Ammon's horn (tissue), 1 donor: ENCODE data around the gene KIAA1671.

Source experiments
- DNase-seq: peaks from one replicate; pipeline ENCODE4 v3.0.0-alpha.2; 2016; ENCODE audit warnings: low spot score

KIAA1671 gene

GRCh38 chr22:24952837-24953383 is 394 bp downstream of the KIAA1671 start:
- DNase-seq = peak; percentile 33

GRCh38 chr22:24953384-24954113 is 1.0 kb downstream of the KIAA1671 start:
- DNase-seq = no peak

- peak; percentile 27 for DNase-seq
Measured at GRCh38 chr22:24954114-24954463, 1.6 kb downstream of the KIAA1671 start.

GRCh38 chr22:24954856-24955255 is 2.3 kb downstream of the KIAA1671 start:
- no peak for DNase-seq

GRCh38 chr22:24957043-24957442 is 4.5 kb downstream of the KIAA1671 start:
- no peak for DNase-seq

DNA sequence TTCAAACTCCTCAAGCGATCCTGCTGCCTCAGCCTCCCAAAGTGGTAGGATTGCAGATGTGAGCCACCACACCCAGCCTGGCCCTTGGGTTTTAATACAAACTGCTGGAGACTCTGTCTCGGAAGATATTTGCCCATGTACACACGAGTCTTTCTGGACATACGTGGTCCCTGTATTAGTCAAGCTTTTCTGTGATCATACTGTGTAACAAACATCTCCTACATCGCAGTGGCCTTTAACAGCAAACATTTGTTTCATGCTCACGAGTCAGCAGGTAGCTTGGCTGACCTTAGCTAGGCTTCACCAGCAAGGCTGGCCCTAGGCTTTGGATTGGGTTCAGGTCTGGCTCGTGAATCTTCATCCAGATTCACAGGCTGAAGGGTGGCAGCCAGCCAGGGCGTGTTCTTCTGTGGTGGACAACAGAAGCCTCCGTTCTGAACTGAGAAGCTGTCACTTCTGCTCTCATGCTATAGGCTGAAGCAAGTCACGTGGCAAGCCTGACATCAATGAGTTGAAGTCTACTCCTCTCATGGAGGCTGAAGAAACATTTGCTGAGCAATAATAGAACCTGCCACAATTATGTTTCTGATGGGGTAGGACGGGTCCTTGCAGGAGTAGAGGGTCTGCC is 8.8 kb downstream of the KIAA1671 start:
- DNase-seq = no peak

DNA sequence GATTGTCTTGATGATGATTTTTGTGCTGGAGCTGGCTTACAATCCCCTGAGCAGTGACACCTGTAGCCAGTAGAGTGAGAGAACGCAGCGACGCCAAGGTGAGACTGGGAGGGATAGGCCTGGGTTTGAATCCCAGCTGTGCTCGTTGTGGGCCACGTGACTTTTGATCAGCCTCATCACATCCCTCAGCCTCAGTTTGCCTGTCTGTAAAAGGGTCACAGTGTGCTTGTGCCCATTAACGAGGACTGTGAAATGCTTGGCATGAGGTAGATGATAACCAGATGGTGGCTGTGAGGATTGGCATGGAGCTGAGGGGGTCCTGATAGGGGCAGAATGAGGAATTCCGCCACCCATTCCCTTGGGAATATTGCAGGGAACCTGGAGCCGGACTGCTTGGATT is 9.6 kb downstream of the KIAA1671 start:
- no peak for DNase-seq

- DNase-seq = no peak
Measured at GRCh38 chr22:24962835-24963234, 10.3 kb downstream of the KIAA1671 start.

DNA sequence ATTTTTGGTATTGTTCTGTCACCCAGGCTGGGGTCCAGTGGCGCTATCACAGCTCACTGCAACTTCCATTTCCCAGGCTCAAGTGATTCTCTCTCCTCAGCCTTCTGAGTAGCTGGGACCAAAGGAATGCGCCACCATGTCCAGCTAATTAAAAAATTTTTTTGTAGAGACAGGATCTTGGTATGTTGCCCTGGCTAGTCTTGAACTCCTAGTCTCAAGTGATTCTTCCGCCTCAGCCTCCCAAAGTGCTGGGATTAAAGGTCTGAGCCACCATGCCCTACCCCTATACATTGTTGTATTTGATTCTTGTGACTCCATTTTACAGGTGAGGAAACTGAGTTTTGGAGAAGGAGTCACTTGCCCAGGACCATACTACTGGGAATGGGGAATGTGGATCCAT is 11.9 kb downstream of the KIAA1671 start:
- no peak for DNase-seq

GRCh38 chr22:24965822-24966626 is 13.5 kb downstream of the KIAA1671 start:
- no peak for DNase-seq

GRCh38 chr22:24968066-24968561 is 15.6 kb downstream of the KIAA1671 start:
- no peak for DNase-seq

DNA sequence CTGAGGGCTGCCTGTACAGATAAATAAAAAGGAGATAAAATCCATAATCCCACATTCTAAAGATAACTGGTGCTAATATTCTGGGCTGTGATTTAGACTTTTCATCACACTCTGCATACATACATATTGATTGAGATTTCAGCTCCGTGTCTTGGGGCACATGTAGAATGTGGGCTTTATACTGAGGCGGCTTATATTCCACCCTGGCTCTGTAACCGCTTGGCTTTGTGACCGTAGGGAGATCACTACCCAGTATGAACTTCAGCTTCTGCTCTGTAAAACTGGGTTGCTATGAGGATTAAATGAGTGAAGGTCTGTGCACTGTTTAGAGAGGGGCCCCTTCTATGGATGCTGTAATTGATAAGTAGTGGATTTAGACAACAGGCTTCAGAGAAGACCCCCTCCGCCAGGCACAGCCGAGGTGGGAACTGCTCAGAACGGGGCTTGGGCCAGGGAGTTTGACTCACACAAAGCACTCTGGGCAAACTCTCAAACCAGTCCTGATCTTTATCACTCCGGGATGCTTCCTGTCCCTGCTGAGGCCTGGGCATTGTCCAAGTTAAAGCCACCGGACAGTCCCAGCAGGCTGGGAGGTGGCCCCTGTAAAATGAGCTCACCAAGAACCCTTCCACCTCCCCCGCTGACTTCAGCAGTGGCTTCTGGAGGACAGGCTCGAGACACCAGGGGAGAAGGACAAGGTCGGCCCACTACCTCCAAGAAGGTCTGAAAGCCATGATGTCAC is 17.2 kb downstream of the KIAA1671 start:
- DNase-seq = no peak

DNA sequence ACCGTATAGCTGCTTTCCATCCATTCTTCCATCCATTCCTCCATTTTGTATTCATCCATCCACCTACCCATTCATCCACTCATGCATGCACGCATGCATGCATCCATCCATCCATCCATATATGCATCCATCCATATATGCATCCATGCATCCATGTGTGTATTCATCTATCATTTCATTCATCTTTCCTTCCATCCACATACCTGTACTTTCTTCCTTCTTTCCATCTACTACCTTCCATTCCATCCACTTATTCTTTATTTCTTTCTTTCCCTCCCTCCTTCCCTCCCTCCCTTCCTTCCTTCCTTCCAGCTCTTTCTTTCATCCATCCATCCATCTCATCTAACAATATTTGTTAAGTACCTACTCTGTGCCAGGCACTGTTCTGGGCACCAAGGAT is 19.9 kb downstream of the KIAA1671 start:
- DNase-seq = no peak

DNA sequence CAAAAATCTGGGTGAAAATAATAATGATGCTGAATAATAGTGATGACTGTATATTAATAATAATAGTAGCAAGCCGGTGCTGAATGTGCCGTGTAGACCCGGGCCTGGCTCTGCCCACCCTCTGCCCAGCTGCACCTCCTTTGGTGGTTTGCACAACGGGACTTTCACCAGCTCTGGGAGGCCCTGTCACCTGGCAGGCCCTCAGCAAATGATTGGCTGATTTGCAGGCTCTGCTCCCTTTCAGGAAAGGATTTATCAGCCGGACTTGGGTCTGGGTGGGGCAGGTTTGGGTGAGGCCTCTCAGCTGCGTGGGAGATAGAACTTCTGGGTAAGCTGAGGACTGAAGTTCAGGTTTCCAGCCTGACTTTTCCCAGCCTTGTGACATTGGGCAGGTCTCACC is 21.4 kb downstream of the KIAA1671 start:
- DNase-seq = no peak

GRCh38 chr22:24975125-24975640 is 22.7 kb downstream of the KIAA1671 start:
- no peak for DNase-seq

GRCh38 chr22:24975813-24976341 is 23.4 kb downstream of the KIAA1671 start:
- DNase-seq = peak; percentile 55

DNA sequence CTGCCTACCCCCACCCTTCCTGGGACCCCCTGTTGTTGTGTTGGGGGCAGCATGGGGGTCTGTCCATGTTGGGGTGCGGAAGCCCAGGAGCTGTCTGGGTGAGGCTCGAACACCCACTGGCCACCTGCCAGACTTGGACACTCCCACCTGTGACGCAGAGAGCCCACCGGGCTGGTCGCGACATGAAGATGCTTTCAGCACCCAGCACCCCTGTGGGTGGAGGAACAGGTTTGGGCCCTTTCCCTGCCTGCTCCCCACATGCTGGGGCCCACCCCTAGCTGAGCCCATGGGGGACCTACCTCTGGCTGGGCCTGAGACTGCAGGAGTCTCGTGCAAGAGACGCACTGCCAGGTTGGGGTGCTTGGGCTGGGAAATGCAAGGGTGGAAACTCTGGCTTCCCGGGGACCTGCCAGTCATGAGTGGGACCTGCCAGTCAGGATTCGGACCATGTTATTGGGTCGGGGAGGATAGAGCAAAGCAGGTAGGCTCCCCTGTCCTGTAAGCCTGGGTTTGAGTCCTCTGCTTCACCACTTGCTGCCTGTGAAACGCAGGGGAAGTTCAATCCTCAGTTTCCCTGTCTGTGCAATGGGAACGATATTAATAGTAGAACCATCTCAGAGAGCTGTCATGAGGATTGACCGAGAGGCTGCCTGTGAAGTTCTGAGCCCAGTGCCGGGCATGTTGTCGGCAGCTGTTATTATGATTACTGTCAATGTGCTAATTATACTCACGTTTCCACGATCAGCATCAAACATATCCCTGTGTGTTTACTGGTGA is 24.1 kb downstream of the KIAA1671 start:
- DNase-seq = no peak

GRCh38 chr22:24977370-24978221 is 25.1 kb downstream of the KIAA1671 start:
- no peak for DNase-seq

- DNase-seq = no peak
Measured at GRCh38 chr22:24978308-24978707, 25.8 kb downstream of the KIAA1671 start.

DNA sequence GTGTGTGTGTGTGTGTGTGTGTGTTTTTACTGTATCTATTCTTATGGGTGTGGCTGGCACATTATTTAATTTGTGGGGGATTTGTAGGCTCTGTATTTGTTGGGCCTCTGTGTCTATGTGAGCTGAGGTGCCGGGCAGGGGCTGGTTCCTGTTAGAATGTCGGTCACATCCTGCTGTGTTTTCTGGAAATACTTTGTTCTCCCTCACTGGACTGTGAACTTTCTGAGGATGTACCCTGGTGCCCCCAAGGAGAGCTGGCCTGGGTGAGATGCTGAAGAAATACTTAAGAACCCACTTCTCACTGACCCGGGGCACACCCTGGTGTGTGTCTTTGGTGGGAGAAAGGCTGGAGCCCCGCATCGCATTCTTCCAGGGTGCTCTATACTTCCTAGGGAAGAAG is 28.6 kb downstream of the KIAA1671 start:
- no peak for DNase-seq
